T-helper 1 cell treated with Interleukin-12 subunit alpha and Interleukin-12 subunit beta and Interleukin-4 antibody, amounts not matched to agents 30 ng/mL and 1 ng/mL, for 36 hours (primary cell): ENCODE measurements around the gene YIF1A. TPM values are rescaled to one million over a fixed set of nuclear protein-coding genes. Genes with fewer than 3 reads are reported as not detected.

Experiments
- intact Hi-C: fragments of 100-400 bp; cut with micrococcal nuclease; formaldehyde crosslinking; loops from one replicate; pipeline ENCODE4 v1.15.1; 2024
- total RNA-seq: library from RNA; stranded (reverse); gene quantifications from 2 replicates; pipeline ENCODE4 v1.2.3, GENCODE V29; 2022

Gene YIF1A
- total RNA-seq, 1 donor from 2014 or later = 85.1 TPM

DNA sequence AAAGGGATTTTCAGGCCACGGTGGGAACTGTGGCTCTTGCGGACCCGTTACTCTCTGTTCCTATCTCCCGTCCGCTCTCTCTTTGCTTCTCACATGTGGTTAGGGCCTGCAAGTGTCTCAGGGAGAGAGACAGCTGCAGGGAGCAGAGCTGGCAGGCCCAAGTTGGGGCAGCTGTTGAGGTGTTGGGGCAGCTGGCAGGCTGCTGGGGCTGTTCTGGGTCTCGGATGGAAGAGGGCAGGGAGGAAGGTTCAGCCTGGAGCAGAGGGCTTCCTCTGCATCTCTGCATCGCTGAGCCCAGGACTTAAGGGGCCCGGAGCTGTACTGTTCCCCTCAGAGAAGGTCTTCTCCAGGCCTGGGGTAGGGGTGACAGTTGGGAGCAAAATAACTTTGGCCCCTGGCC, 13.5 kb downstream of the YIF1A start:
- intact Hi-C loops = no loop called here

DNA sequence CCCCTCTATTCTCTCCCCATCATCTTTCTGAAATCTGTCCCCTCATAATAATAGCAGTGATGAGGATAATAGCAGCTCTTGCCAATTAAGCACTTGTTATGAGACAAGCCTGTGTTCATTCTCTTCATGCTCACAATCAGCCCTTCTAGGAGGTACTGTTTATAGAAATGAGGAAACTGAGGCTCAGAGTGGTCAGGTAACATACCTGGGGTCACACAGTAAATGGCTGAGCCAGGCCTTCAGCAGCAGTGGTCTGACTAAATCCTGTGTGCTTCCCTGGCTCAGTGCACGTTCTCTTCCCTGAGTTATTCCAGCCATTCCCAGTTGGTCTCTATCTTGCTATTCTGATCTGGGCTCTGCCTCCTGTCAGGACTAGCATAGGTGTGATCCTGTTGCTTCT, 14.7 kb downstream of the YIF1A start:
- intact Hi-C loops = no loop called here

DNA sequence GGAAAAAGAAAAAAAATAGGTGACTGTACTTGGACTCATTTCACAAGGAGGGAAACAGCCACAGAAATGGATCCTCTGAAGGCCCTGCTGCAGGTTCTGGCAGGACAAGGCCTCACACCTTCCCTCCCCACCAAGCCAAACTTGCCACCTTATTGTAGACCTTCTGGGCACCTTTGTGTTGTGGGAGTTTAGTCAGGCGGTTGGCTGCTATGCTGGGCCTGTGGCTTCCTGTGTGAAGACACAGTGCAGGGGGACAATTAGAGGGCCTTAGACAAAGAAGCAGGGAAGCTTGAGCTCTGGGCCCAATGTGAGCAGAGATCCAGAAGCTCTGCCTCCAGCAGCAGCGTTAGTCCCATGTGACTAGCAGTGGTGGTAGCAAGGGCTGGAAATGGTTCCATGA, 16.3 kb downstream of the YIF1A start:
- intact Hi-C loops = no loop called here

GRCh38 chr11:66271816-66272215, 17.1 kb downstream of the YIF1A start:
- intact Hi-C loops = no loop called here

DNA sequence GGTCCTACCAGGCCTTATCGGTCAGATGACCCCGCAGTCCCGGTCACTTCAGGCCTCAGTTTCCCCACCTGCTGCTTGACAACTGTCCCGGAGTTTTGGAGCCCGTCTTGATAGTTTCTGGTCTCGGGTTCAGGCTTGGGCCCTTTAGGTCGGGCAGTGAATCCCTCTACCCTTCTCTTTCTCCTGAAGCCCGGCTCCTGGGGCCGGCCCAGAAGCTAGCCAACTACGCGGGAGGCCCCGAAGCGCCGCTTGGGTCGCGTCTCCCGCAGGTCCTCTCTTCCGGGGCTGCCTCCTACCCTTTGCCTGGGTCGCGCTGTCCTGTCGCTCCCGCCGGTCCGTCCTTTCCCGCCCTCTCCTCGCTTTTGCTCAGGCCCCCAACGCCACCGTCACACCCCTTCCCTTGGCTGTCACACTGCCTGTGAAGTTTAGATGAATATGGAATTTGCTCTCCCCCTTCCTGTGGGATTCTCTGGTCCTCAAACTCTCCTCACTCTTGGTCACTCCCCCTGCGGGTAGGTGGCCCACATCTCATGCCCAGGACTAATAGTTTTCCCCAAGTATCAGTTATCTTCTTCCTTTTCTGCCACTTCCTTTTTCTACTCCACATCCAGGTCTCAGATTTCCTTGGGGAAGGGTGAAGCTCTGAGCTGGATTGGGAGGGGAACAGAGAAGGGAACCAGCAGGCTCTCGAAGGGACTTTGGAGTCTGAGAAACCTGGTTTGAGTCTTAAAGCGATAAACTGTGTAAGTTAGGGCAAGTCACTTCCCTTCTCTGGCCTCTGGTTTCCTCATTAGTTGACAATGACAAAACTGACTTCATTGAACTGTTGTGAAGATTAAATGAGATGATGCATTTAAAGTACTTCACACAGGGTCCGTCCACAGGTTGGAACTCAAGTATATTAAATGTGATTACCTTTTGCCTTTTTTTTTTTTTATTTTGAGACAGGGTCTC, 19.7 kb downstream of the YIF1A start:
- intact Hi-C loops = loop anchor here (1.0 to 10.0 kb wide), 13 partner anchors 13 to 1952 kb away; partner anchors contain the start of genes BANF1, BRMS1, C11orf68 and CFL1

- intact Hi-C loops = loop anchor here (1.0 to 10.0 kb wide), 13 partner anchors 14 to 1951 kb away; partner anchors contain the start of genes BANF1, BRMS1, C11orf68 and CFL1
Measured at GRCh38 chr11:66268244-66268951, 20.5 kb downstream of the YIF1A start, which contains the start of gene RAB1B. RAB1B (plus strand) TSS chr11:66268639; CDS start chr11:66268680, 41 bp downstream.

DNA sequence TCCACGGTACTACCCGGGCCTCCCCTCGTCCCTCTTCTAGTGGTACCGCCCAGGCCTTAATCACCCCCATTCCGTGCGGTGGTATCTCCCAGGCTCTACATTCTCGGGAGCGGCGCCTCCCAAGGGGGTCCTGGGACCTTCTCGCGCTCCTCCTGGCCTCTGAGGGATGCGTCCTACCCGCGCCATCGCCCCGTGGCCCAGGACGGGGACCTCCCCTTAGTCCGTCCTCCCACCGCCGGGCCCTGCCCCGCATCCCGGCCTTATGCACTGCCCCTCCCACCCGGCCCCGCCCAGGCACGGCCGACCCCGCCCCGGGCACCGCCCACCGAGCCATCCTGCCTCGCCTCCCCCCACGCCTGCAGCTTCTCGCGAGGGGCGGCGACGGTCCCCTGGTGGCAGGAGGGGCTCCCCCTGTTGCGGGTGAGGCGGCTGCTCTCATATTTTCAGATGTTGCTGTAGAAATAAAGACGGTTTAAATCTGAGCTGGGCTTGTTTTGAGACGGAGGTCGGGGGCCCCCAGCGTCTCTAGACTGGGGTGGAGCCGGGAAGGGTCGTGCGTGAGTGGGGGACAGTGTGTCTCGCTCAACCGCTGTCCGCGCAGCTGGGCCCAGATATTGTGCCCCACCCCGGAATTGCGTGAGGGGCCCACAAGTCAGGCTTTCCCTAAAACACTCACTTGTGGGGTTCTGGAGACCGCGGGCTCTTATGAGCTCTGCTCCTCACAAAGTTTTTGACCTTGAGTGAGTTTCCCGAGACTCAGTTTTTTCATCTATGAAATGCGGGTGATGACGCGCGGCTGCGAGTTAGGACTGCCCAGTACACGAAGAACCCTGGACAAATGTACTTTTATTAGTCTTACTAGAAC, 21.3 kb downstream of the YIF1A start:
- intact Hi-C loops = loop anchor here (1.0 to 10.0 kb wide), 15 partner anchors 15 to 1950 kb away; partner anchors contain the start of genes BANF1, BRMS1, C11orf68 and CFL1

- intact Hi-C loops = loop anchor here (1.0 to 10.0 kb wide), 5 partner anchors 214 to 1950 kb away; partner anchors contain the start of genes DPP3, PCNX3, PRDX5 and SART1
Measured at GRCh38 chr11:66267039-66267378, 21.9 kb downstream of the YIF1A start.

GRCh38 chr11:66266378-66267038, 22.4 kb downstream of the YIF1A start:
- intact Hi-C loops = loop anchor here (1.0 to 10.0 kb wide), 5 partner anchors 214 to 1949 kb away; partner anchors contain the start of genes DPP3, PCNX3, PRDX5 and SART1

DNA sequence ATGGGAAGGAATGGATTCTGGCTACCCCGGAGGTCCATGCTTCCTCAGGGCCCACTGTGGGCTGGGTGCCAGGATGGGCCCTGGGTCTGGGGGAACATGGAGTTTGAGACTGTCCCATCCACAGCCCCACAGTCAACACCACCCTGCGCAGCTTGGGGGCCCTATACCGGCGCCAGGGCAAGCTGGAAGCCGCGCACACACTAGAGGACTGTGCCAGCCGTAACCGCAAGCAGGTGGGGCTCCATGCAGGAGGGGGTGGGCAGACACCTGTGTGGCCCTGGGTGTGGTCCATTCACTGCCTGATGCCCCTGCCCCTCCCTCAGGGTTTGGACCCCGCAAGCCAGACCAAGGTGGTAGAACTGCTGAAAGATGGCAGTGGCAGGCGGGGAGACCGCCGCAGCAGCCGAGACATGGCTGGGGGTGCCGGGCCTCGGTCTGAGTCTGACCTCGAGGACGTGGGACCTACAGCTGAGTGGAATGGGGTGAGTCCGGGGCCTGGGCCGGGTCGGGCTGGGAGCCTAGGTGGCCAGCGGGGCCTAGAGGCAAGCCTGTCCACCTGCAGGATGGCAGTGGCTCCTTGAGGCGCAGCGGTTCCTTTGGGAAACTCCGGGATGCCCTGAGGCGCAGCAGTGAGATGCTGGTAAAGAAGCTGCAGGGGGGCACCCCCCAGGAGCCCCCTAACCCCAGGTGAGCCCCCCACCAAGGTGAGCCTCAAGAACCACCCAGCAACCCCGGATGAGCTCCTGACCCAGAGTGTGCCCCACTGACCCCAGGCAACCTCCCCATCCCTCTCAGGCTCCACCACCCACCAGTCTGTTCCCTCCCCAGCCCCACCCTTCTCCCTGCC, 23.2 kb downstream of the YIF1A start:
- intact Hi-C loops = loop anchor here (2.0 to 10.0 kb wide), 4 partner anchors 215 to 1948 kb away; partner anchors contain the start of genes DPP3, PRDX5, SART1 and TM7SF2

GRCh38 chr11:66264914-66265313, 24.0 kb downstream of the YIF1A start:
- intact Hi-C loops = loop anchor here (5.0 to 10.0 kb wide), 3 partner anchors 303 to 1948 kb away; partner anchors contain the start of genes PRDX5, SART1, TM7SF2 and TRMT112

DNA sequence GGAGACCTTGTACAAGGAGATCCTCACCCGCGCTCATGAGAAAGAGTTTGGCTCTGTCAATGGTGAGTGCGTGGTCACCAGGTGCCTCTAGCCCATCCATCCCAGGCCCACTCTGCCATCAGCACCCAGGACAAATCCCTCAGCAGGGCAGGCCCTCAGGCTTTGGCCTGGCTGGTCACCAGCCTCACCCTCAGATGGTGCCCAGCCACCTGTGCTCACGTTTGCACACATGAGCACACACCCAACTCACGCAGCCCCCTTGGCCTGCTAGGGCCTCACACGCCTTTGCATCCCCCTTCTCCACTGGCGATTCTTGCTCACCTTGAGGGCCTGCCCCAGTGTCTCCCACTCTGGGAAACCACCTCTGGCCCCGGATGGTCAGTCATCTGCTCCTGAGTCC, 24.6 kb downstream of the YIF1A start:
- intact Hi-C loops = loop anchor here (10.0 kb wide), 1 partner anchor 1150 kb away; the partner anchor contains the start of genes TM7SF2 and ZNHIT2

DNA sequence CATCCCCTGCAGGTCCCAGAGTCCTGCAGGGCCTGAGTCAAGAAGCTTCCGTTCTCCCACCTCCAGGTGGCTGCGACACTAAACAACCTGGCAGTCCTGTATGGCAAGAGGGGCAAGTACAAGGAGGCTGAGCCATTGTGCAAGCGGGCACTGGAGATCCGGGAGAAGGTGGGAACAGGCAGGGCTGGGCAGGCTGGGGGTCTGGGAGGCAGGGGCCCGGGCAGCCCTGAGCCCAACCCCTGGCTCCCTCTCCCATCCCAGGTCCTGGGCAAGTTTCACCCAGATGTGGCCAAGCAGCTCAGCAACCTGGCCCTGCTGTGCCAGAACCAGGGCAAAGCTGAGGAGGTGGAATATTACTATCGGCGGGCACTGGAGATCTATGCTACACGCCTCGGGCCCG, 25.2 kb downstream of the YIF1A start:
- intact Hi-C loops = loop anchor here (10.0 kb wide), 1 partner anchor 1149 kb away; the partner anchor contains the start of genes TM7SF2 and ZNHIT2

GRCh38 chr11:66263231-66263630, 25.7 kb downstream of the YIF1A start:
- intact Hi-C loops = loop anchor here (10.0 kb wide), 1 partner anchor 1148 kb away; the partner anchor contains the start of genes TM7SF2 and ZNHIT2

- intact Hi-C loops = loop anchor here (10.0 kb wide), 1 partner anchor 1148 kb away; the partner anchor contains the start of genes TM7SF2 and ZNHIT2
Measured at GRCh38 chr11:66262696-66263095, 26.2 kb downstream of the YIF1A start.

- intact Hi-C loops = loop anchor here (10.0 kb wide), 1 partner anchor 1147 kb away; the partner anchor contains the start of genes TM7SF2 and ZNHIT2
Measured at GRCh38 chr11:66262191-66262590, 26.8 kb downstream of the YIF1A start.

DNA sequence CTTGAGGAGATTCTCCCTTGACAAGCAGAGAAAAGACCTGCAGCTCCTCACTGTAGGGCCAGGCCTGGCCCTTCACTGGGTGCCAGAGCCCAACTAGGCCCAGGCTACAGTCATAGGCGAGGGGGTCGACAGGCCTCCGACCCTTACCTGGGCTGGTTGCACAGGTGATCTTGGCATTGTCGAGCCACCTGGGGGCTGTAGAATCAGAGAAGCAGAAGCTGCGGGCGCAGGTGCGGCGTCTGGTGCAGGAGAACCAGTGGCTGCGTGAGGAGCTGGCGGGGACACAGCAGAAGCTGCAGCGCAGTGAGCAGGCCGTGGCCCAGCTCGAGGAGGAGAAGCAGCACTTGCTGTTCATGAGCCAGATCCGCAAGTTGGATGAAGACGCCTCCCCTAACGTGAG, 27.4 kb downstream of the YIF1A start:
- intact Hi-C loops = loop anchor here (10.0 kb wide), 1 partner anchor 1147 kb away; the partner anchor contains the start of genes TM7SF2 and ZNHIT2

DNA sequence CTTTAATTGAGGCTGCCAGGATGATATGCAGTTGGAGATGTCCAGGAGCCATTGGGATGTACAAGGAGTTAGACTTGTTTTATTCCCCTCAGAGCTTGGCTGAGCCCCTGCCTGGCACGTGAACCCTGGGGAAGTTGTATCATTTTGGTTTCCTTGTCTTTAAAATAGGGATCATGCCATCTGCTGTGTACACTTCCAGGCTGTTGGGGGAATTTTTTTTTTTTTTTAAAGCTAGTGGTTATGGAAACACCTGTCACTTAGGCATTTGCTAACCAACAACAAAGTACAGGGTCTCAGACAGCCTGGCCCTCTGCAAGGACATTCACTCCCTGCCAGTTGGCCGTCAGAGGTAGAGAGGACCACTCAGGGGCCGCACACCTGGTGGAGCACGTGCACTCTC, 29.0 kb downstream of the YIF1A start:
- intact Hi-C loops = loop anchor here (10.0 kb wide), 1 partner anchor 1145 kb away; the partner anchor contains the start of genes TM7SF2 and ZNHIT2
